ENCODE data around the gene MTREX.

MTREX gene

DNA sequence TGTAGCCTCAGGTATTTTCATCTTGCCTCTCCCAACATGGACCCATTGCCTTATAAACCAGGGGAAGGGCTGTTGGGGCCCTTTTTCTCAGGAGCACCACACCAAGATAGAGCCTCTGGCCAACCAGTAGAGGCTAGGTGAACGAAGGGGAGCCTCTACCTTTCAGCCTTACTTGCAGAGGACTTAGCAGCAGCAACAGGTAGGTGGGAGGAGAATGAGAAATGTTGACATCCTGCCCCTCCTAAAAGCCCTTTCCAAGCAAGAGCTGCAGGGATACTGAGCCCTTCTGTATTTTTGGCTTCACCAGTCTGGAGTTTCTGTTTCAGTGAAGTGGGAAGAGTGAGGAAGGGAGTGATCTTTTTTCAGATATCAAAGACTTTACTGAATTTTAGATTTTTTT is 77.4 kb downstream of the MTREX start:
- H3K27me3 ChIP-seq (replicated peaks; ENCODE audit: control insufficient read depth, insufficient read depth, low read length) = no peaks in the 10 kb centered on the region
- H3K9ac ChIP-seq (ENCODE audit: low read length) = no peak overlapping the region
- peaks cover 52% of the 10 kb centered on the region for H3K36me3 ChIP-seq (ENCODE audit: control insufficient read depth, insufficient read depth, low read length, severe bottlenecking)
- peaks cover 6% of the 10 kb centered on the region for H3K4me1 ChIP-seq (ENCODE audit: control insufficient read depth, insufficient read depth, low read length)
- no peak for DNase-seq (ENCODE audit: low read depth)
- no peak overlapping the region for H3K4me3 ChIP-seq (ENCODE audit: low read length)
- H3K9me3 ChIP-seq (ENCODE audit: control insufficient read depth, low read length) = peaks cover 8% of the 10 kb centered on the region

DNA sequence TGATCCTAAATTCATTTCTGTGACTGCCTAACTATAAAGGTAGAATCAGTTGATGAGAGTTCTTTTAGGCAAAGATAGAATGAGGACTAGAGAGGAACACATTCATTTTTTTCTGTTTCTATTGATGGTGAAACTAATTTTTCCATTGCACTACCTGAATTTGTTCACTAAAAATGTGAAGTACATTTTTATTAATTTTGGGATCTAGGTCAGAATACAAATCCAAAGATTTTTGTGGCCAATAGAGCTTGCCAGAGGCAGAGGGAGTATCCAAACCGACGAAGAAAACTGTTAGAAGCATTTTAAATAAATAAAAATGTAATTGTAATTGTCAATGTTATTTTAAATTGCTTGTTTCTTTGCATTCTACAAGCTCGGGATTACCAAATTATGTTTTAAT is 78.1 kb downstream of the MTREX start:
- DNase-seq (ENCODE audit: low read depth) = no peak

DNA sequence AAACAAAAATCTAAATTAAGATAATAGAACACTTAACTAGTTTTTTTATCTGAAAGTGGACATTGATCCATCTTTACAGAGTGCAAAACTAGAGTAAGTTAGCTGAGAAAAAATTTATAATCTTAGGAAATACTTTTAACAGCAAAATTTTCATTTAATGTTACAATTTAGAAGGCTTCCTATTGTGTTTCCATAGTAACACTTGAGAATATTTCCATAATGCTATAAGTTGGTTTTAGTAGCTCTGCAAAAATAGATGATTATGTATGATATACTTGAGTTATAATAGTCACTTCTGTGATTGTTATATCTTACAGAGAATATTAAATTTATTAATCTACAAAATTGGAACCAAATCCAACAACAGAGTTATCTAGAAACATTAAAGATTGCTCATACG is 78.6 kb downstream of the MTREX start:
- no peak overlapping the region for H3K9ac ChIP-seq (ENCODE audit: low read length)
- no peak for DNase-seq (ENCODE audit: low read depth)
- no peak overlapping the region for H3K4me3 ChIP-seq (ENCODE audit: low read length)
- peaks cover 6% of the 10 kb centered on the region for H3K4me1 ChIP-seq (ENCODE audit: control insufficient read depth, insufficient read depth, low read length)
- peaks cover 8% of the 10 kb centered on the region for H3K9me3 ChIP-seq (ENCODE audit: control insufficient read depth, low read length)
- peaks cover 53% of the 10 kb centered on the region for H3K36me3 ChIP-seq (ENCODE audit: control insufficient read depth, insufficient read depth, low read length, severe bottlenecking)
- no peaks in the 10 kb centered on the region for H3K27me3 ChIP-seq (replicated peaks; ENCODE audit: control insufficient read depth, insufficient read depth, low read length)

More for the DNA sequence above, 78.1 kb downstream of the MTREX start:
- Histone ChIP-seq H3K9ac (ENCODE audit: low read length) (no peak overlapping the region), H3K36me3 (ENCODE audit: control insufficient read depth, insufficient read depth, low read length, severe bottlenecking) (peaks cover 50% of the 10 kb centered on the region), H3K9me3 (ENCODE audit: control insufficient read depth, low read length) (peaks cover 8% of the 10 kb centered on the region), H3K27me3 (replicated peaks; ENCODE audit: control insufficient read depth, insufficient read depth, low read length) (no peaks in the 10 kb centered on the region), H3K4me1 (ENCODE audit: control insufficient read depth, insufficient read depth, low read length) (peaks cover 6% of the 10 kb centered on the region), H3K4me3 (ENCODE audit: low read length) (no peak overlapping the region)

DNA sequence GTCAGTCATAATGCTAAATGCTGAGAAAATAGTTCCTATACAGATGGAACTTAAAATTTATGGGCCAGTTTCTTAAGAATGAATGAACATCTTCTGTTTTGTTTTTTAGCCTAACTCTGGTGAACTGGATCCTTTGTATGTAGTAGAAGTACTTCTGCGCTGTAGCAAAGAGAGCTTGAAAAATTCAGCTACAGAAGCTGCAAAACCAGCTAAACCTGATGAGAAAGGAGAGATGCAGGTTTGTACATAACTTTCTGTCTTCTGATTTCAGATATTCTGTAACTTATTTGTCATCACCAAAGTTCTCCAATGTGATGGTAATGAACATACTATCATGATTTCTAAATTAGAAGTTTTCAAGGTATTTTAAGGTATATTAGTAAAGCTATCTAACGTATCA is 80.1 kb downstream of the MTREX start:
- Histone ChIP-seq H3K4me1 (ENCODE audit: control insufficient read depth, insufficient read depth, low read length) (peaks cover 6% of the 10 kb centered on the region), H3K9ac (ENCODE audit: low read length) (no peak overlapping the region), H3K27me3 (replicated peaks; ENCODE audit: control insufficient read depth, insufficient read depth, low read length) (no peaks in the 10 kb centered on the region), H3K9me3 (ENCODE audit: control insufficient read depth, low read length) (peaks cover 13% of the 10 kb centered on the region), H3K36me3 (ENCODE audit: control insufficient read depth, insufficient read depth, low read length, severe bottlenecking) (peaks cover 61% of the 10 kb centered on the region), H3K4me3 (ENCODE audit: low read length) (no peak overlapping the region)
- no peak for DNase-seq (ENCODE audit: low read depth)

DNA sequence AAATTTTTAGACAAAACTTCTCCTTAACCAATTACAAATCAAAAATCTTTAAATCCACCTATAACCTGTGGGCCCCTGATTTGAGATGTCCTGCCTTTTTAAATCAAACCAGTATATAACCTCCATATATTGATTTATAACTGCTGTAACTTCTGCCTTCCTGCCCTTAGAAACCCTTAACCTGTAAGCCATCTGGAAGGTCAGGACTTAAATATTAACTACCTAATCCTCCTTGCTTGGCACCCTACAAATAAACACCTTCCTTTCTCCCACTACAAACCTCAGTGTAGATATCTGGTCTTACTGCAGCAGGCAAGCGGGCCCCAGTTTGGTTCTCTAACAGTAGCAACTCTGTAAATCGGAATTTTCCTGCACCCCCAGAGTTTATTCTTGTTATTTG is 83.9 kb downstream of the MTREX start:
- no peak overlapping the region for H3K9ac ChIP-seq (ENCODE audit: low read length)
- H3K27me3 ChIP-seq (replicated peaks; ENCODE audit: control insufficient read depth, insufficient read depth, low read length) = no peaks in the 10 kb centered on the region
- H3K9me3 ChIP-seq (ENCODE audit: control insufficient read depth, low read length) = peaks cover 7% of the 10 kb centered on the region
- no peaks in the 10 kb centered on the region for H3K4me1 ChIP-seq (ENCODE audit: control insufficient read depth, insufficient read depth, low read length)
- peaks cover 66% of the 10 kb centered on the region for H3K36me3 ChIP-seq (ENCODE audit: control insufficient read depth, insufficient read depth, low read length, severe bottlenecking)
- no peak overlapping the region for H3K4me3 ChIP-seq (ENCODE audit: low read length)
- DNase-seq (ENCODE audit: low read depth) = no peak

DNA sequence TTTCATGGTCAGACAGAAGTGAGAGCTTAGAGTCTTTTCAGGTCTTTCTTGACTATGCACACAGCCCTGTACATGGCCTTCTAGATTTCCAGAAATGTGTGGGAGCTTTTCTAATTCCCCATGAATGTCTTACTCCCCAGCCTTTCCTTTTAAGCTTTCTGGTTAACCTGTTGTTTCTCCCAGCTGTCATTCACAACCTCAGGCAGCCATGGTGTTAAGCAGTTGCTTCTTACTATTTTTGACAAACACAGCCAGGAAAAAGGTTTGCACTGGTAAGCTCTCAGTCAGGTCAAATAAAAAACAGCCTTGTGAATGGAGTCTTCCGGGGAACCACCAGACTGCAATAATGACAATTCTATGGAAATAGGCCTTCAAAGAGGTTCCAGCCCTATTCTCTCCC is 84.9 kb downstream of the MTREX start:
- H3K4me3 ChIP-seq (ENCODE audit: low read length) = no peak overlapping the region
- H3K9me3 ChIP-seq (ENCODE audit: control insufficient read depth, low read length) = peaks cover 7% of the 10 kb centered on the region
- DNase-seq (ENCODE audit: low read depth) = no peak
- peaks cover 75% of the 10 kb centered on the region for H3K36me3 ChIP-seq (ENCODE audit: control insufficient read depth, insufficient read depth, low read length, severe bottlenecking)
- no peaks in the 10 kb centered on the region for H3K27me3 ChIP-seq (replicated peaks; ENCODE audit: control insufficient read depth, insufficient read depth, low read length)
- H3K9ac ChIP-seq (ENCODE audit: low read length) = no peak overlapping the region
- no peaks in the 10 kb centered on the region for H3K4me1 ChIP-seq (ENCODE audit: control insufficient read depth, insufficient read depth, low read length)

DNA sequence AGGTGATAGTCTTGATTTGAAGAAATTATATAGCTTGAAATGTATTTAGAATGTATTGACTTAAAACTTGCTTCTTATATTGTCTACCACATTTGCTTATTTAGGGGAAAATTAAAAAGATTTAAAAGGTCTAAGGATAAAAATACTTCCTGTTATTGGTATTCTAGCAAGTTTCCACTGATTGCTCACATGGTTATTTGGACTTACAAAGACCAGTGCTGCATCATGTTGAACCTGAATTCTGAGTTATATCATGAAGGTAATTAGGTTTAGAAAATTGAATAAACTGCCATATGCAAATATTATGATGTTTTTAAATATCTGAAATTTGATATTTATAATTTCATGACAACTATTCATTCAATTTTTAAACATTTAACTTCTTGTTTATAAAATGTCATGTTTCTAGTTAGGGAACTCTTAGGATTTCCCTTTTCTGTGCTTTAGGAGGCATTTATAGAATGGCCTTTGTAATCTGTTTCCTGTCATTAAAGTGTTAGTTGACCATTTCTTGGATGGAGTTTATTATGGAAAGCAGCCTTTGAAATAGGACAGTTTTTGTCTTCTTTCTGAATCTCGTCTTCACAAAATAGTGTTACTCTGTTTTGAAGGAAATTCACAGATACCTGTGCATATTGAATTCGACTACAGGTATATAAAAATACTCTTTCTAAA is 85.8 kb downstream of the MTREX start:
- H3K27me3 ChIP-seq (replicated peaks; ENCODE audit: control insufficient read depth, insufficient read depth, low read length) = no peaks in the 10 kb centered on the region
- no peaks in the 10 kb centered on the region for H3K4me1 ChIP-seq (ENCODE audit: control insufficient read depth, insufficient read depth, low read length)
- no peak overlapping the region for H3K9ac ChIP-seq (ENCODE audit: low read length)
- no peak overlapping the region for H3K4me3 ChIP-seq (ENCODE audit: low read length)
- peaks cover 7% of the 10 kb centered on the region for H3K9me3 ChIP-seq (ENCODE audit: control insufficient read depth, low read length)
- H3K36me3 ChIP-seq (ENCODE audit: control insufficient read depth, insufficient read depth, low read length, severe bottlenecking) = peaks cover 74% of the 10 kb centered on the region
- DNase-seq (ENCODE audit: low read depth) = no peak

DNA sequence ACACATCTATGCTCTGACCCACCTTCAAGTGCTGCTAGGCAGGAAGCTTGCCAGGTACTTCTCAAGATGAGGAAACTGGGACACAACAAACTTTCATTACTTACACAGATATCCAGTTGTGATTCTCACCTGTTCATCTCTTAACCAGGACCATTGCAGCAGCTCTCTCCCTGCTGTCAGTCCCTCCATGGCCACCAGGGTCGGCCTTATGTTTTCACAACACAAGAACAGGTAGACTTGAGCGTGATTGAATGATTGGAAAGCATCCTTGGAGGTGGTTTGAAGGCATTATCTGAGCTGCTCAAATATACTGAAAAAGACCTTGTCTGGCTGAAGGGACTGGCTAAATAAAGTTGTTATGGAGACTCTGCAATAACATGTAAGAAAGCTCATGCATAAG is 94.4 kb downstream of the MTREX start:
- H3K27me3 ChIP-seq (replicated peaks; ENCODE audit: control insufficient read depth, insufficient read depth, low read length) = no peaks in the 10 kb centered on the region
- no peak for DNase-seq (ENCODE audit: low read depth)
- peaks cover 81% of the 10 kb centered on the region for H3K36me3 ChIP-seq (ENCODE audit: control insufficient read depth, insufficient read depth, low read length, severe bottlenecking)
- H3K9me3 ChIP-seq (ENCODE audit: control insufficient read depth, low read length) = no peaks in the 10 kb centered on the region
- no peak overlapping the region for H3K9ac ChIP-seq (ENCODE audit: low read length)
- H3K4me1 ChIP-seq (ENCODE audit: control insufficient read depth, insufficient read depth, low read length) = peaks cover under 1% of the 10 kb centered on the region
- H3K4me3 ChIP-seq (ENCODE audit: low read length) = no peak overlapping the region

DNA sequence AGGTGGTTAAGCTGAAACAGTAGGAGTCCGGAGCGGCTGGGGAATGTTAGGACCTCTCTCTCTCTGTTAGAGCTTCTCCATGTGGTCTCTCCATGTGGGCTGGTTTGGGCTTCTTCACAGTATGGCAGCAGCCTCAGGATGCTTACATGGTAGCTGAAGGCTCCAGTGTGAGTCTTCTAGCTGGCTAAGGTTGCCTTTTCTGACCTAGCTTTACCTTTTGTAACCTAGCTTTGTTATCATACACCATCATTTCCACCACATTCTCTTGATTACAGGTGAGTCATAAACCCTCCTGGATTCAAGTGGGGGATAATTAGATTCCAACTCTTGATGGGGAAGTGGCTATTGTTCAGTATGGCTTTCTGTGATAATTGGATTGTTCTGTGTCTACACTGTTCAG is 98.5 kb downstream of the MTREX start:
- Histone ChIP-seq H3K4me1 (ENCODE audit: control insufficient read depth, insufficient read depth, low read length) (peaks cover 13% of the 10 kb centered on the region), H3K27me3 (replicated peaks; ENCODE audit: control insufficient read depth, insufficient read depth, low read length) (no peaks in the 10 kb centered on the region), H3K4me3 (ENCODE audit: low read length) (no peak overlapping the region), H3K36me3 (ENCODE audit: control insufficient read depth, insufficient read depth, low read length, severe bottlenecking) (peaks cover 57% of the 10 kb centered on the region), H3K9ac (ENCODE audit: low read length) (no peak overlapping the region), H3K9me3 (ENCODE audit: control insufficient read depth, low read length) (no peaks in the 10 kb centered on the region)
- DNase-seq (ENCODE audit: low read depth) = no peak

DNA sequence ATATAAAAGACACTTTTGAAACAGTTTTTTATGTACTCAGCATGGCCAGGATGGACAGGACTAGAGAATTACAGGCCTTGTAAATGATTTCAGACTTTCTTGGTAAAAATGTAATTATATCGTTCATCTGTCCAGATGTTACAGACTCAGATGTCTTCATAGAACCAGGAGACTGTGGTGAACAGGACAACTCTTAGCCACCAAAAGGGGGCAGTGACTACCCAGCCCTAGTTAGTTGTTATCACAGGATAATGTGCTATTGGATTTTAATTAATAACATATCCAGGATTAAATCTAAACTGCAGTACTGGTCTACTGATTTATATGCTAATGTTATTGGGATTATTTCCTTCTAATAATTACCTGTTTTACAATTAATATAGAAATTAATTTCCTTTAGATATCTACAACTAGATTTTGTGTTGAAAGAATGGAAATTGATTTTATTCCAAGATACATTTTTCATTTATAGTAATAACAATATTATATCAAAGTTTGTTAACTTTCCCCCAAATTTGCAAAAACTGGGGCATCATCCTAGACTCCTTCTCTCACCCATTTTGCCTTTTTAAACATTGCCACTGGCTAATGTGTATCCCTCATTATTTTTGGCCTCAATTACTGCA is 99.4 kb downstream of the MTREX start:
- peak overlapping the region; percentile 4 for H3K9ac ChIP-seq (ENCODE audit: low read length)
- no peaks in the 10 kb centered on the region for H3K9me3 ChIP-seq (ENCODE audit: control insufficient read depth, low read length)
- DNase-seq (ENCODE audit: low read depth) = peak; percentile 70
- H3K27me3 ChIP-seq (replicated peaks; ENCODE audit: control insufficient read depth, insufficient read depth, low read length) = no peaks in the 10 kb centered on the region
- peaks cover 13% of the 10 kb centered on the region for H3K4me1 ChIP-seq (ENCODE audit: control insufficient read depth, insufficient read depth, low read length)
- no peak overlapping the region for H3K4me3 ChIP-seq (ENCODE audit: low read length)
- peaks cover 57% of the 10 kb centered on the region for H3K36me3 ChIP-seq (ENCODE audit: control insufficient read depth, insufficient read depth, low read length, severe bottlenecking)

DNA sequence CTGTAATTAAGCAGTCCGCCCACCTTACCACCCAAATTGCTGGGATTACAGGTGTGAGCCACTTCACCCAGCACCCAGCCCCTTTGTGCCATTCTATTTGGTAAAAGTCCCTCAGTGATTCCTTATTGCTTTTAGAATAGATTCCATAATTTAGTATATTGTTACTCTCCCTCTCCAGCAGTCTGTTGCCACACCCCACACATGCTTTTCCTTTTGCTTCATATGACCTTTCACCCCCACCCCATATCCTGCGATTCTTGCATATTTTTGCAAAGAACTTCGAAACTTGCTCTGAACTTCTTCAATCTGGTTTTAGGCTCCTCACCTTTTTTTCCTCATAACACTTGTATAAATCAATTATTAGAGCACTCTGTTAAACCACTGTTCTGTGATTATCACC is 100.2 kb downstream of the MTREX start:
- H3K36me3 ChIP-seq (ENCODE audit: control insufficient read depth, insufficient read depth, low read length, severe bottlenecking) = peaks cover 60% of the 10 kb centered on the region
- no peak for DNase-seq (ENCODE audit: low read depth)

DNA sequence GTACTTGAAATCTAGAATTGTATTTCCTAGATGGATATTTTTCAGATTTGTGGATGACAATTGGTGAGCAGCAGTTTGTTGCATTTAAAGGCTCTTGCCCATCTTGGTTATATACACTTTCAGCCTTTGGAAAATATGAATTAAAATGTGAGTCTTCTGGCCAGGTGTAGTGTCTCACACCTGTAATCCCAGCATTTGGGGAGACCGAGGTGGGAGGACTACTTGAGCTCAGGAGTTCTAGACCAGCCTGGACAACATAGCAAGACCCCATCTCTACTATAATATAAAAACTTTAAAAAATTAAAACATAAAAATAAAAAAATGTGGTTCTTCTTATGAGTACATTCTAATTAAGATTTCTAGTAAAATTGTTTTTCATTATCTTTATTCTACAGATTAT is 102.0 kb downstream of the MTREX start:
- H3K4me3 ChIP-seq (ENCODE audit: low read length) = no peak overlapping the region
- no peaks in the 10 kb centered on the region for H3K27me3 ChIP-seq (replicated peaks; ENCODE audit: control insufficient read depth, insufficient read depth, low read length)
- H3K9ac ChIP-seq (ENCODE audit: low read length) = no peak overlapping the region
- H3K4me1 ChIP-seq (ENCODE audit: control insufficient read depth, insufficient read depth, low read length) = peaks cover 13% of the 10 kb centered on the region
- no peaks in the 10 kb centered on the region for H3K9me3 ChIP-seq (ENCODE audit: control insufficient read depth, low read length)
- H3K36me3 ChIP-seq (ENCODE audit: control insufficient read depth, insufficient read depth, low read length, severe bottlenecking) = peaks cover 43% of the 10 kb centered on the region
- DNase-seq (ENCODE audit: low read depth) = no peak

More for the DNA sequence above, 100.2 kb downstream of the MTREX start:
- no peaks in the 10 kb centered on the region for H3K27me3 ChIP-seq (replicated peaks; ENCODE audit: control insufficient read depth, insufficient read depth, low read length)
- H3K9me3 ChIP-seq (ENCODE audit: control insufficient read depth, low read length) = no peaks in the 10 kb centered on the region
- H3K4me1 ChIP-seq (ENCODE audit: control insufficient read depth, insufficient read depth, low read length) = peaks cover 13% of the 10 kb centered on the region
- peak overlapping the region; percentile 4 for H3K9ac ChIP-seq (ENCODE audit: low read length)
- H3K4me3 ChIP-seq (ENCODE audit: low read length) = no peak overlapping the region
